IMR-90 (cell line): ENCODE results near the gene COPZ1. TPM values are rescaled to one million over a fixed set of nuclear protein-coding genes. Genes with fewer than 3 reads are reported as not detected.

Experiments
- ATAC-seq: fragments of 200-7000 bp; cut with Tn5 transposase; 2 replicates; pipeline ENCODE4 v1.9.1; 2020; ENCODE audit warnings: low read depth, mild to moderate bottlenecking, moderate library complexity
- BruUV-seq: library from RNA; stranded (reverse); fragments of 400-500 nt; replicated peaks from 2 replicates; lab custom pipeline; 2021; lab: Mats Ljungman, UMichigan
- CTCF ChIA-PET: fragments of 300-600 bp; formaldehyde crosslinking; extraction: SDS; loops from one replicate; lab custom pipeline; 2021; ENCODE audit warnings: antibody characterized with exemption; lab: Yijun Ruan, JAX
- POLR2A ChIA-PET: fragments of 300-600 bp; sonication (Branson Sonifier 250); formaldehyde crosslinking; loops from one replicate; lab custom pipeline; 2022; ENCODE audit warnings: antibody characterized with exemption; ENCODE audit not compliant: unreplicated experiment; lab: Charles Lee
- DNase-seq: peaks from one replicate; pipeline ENCODE4 v3.0.0; 2013
- H2AFZ ChIP-seq: replicated peaks from 2 replicates; pipeline ENCODE3; 2013; ENCODE audit warnings: low read length, mild to moderate bottlenecking; ENCODE audit not compliant: poor library complexity
- H2AK5ac ChIP-seq: 2 replicates; pipeline ENCODE4 v1.6.1; 2013; ENCODE audit warnings: low read depth, low read length, inconsistent platforms
- H2AK9ac ChIP-seq: replicated peaks from 2 replicates; pipeline ENCODE3; 2013; ENCODE audit warnings: mild to moderate bottlenecking, low read depth, low read length, moderate library complexity; ENCODE audit not compliant: poor library complexity
- H2BK120ac ChIP-seq: 2 replicates; pipeline ENCODE4 v1.6.1; 2013; ENCODE audit warnings: low read depth, low read length, inconsistent platforms
- H2BK15ac ChIP-seq: 3 replicates; pipeline ENCODE4 v1.6.1; 2013; ENCODE audit warnings: low read depth, low read length, inconsistent platforms
- H2BK20ac ChIP-seq: 2 replicates; pipeline ENCODE4 v1.6.1; 2013; ENCODE audit warnings: low read depth, mild to moderate bottlenecking, inconsistent platforms, low read length, moderate library complexity
- H2BK5ac ChIP-seq: 2 replicates; pipeline ENCODE4 v1.6.1; 2013; ENCODE audit warnings: mild to moderate bottlenecking, low read depth, low read length, inconsistent platforms; ENCODE audit not compliant: poor library complexity, severe bottlenecking
- H3K14ac ChIP-seq: replicated peaks from 2 replicates; pipeline ENCODE4 v1.6.1; 2013; ENCODE audit warnings: low read depth, low read length, inconsistent platforms
- H3K18ac ChIP-seq: 2 replicates; pipeline ENCODE4 v1.6.1; 2013; ENCODE audit warnings: low read depth, low read length, control low read depth
- H3K23ac ChIP-seq: 2 replicates; pipeline ENCODE4 v1.6.1; 2013; ENCODE audit warnings: low read depth, low read length, inconsistent platforms
- H3K27ac ChIP-seq: 2 replicates; pipeline ENCODE4 v1.5.1; 2013; ENCODE audit warnings: mild to moderate bottlenecking, control low read depth, low read length; ENCODE audit not compliant: insufficient read depth
- H3K27me3 ChIP-seq: 2 replicates; pipeline ENCODE4 v1.6.1; 2013; ENCODE audit warnings: low read length; ENCODE audit not compliant: control insufficient read depth, insufficient read depth
- H3K36me3 ChIP-seq: 2 replicates; pipeline ENCODE4 v1.6.1; 2013; ENCODE audit warnings: low read length, mixed read lengths; ENCODE audit not compliant: control insufficient read depth, insufficient read depth
- H3K4ac ChIP-seq: 2 replicates; pipeline ENCODE4 v1.6.1; 2013; ENCODE audit warnings: low read depth, low read length, inconsistent platforms
- H3K4me1 ChIP-seq: 2 replicates; pipeline ENCODE4 v1.6.1; 2013; ENCODE audit warnings: low read length, mixed read lengths; ENCODE audit not compliant: control insufficient read depth, insufficient read depth
- H3K4me2 ChIP-seq: 2 replicates; pipeline ENCODE4 v1.6.1; 2013; ENCODE audit warnings: low read depth, mild to moderate bottlenecking, control low read depth, low read length, moderate library complexity
- H3K4me3 ChIP-seq: 2 replicates; pipeline ENCODE4 v1.5.1; 2013; ENCODE audit warnings: low read depth, mild to moderate bottlenecking, control low read depth, low read length, moderate library complexity; ENCODE audit not compliant: insufficient read depth
- H3K56ac ChIP-seq: 2 replicates; pipeline ENCODE4 v1.6.1; 2013; ENCODE audit warnings: low read length, inconsistent platforms; ENCODE audit not compliant: insufficient read depth; ENCODE audit errors: extremely low read depth
- H3K79me1 ChIP-seq, 2 experiments: 2 replicates each; pipeline ENCODE4 v1.6.1; 2013; ENCODE audit warnings: low read length in 2 of 2, inconsistent platforms in 1 of 2, low read depth in 1 of 2
- H3K9ac ChIP-seq: 2 replicates; pipeline ENCODE4 v1.6.1; 2013; ENCODE audit warnings: low read depth, low read length, control low read depth
- H3K9me1 ChIP-seq: 2 replicates; pipeline ENCODE4 v1.6.1; 2013; ENCODE audit warnings: low read length, inconsistent platforms; ENCODE audit not compliant: insufficient read depth
- H3K9me3 ChIP-seq: 2 replicates; pipeline ENCODE4 v1.6.1; 2013; ENCODE audit warnings: low read length; ENCODE audit not compliant: control insufficient read depth, insufficient read depth
- H4K20me1 ChIP-seq: 2 replicates; pipeline ENCODE4 v1.6.1; 2013; ENCODE audit warnings: low read length, inconsistent platforms; ENCODE audit not compliant: insufficient read depth
- H4K5ac ChIP-seq: 2 replicates; pipeline ENCODE4 v1.6.1; 2013; ENCODE audit warnings: mild to moderate bottlenecking, low read depth, low read length, control low read depth
- H4K8ac ChIP-seq, 2 experiments: 2 replicates each; pipeline ENCODE4 v1.6.1; 2013; ENCODE audit warnings: low read depth in 2 of 2, low read length in 2 of 2, control low read depth in 1 of 2, inconsistent platforms in 1 of 2
- H4K91ac ChIP-seq: 2 replicates; pipeline ENCODE4 v1.6.1; 2013; ENCODE audit warnings: low read depth, low read length, inconsistent platforms; ENCODE audit not compliant: insufficient read depth
- MAFK ChIP-seq: IDR thresholded peaks from 2 replicates; pipeline ENCODE4 v1.6.1; 2012; ENCODE audit warnings: low read depth, low read length, improper control_type of control experiment
- NFE2L2 ChIP-seq: fragments of 150-350 bp; IDR thresholded peaks from 2 replicates; pipeline ENCODE4 v1.6.1; 2016; ENCODE audit warnings: low read depth, mild to moderate bottlenecking, low read length
- RAD21 ChIP-seq: IDR thresholded peaks from 2 replicates; pipeline ENCODE4 v1.6.1; 2012; ENCODE audit warnings: low read length, improper control_type of control experiment
- RCOR1 ChIP-seq: IDR thresholded peaks from 2 replicates; pipeline ENCODE4 v1.6.1; 2012; ENCODE audit warnings: mild to moderate bottlenecking, low read length, improper control_type of control experiment; ENCODE audit not compliant: insufficient replicate concordance
- USF2 ChIP-seq: fragments of 150-350 bp; IDR thresholded peaks from 2 replicates; pipeline ENCODE4 v1.6.1; 2017; ENCODE audit warnings: mild to moderate bottlenecking, antibody characterized with exemption, low read length, low read depth
- WGBS, 2 experiments: methylation state at CpG; one replicate each; pipeline versions ENCODE4 v1.1.5 to v1.1.7; 2013; ENCODE audit warnings: missing lambda C conversion rate in 2 of 2; ENCODE audit not compliant: insufficient read length in 1 of 2; ENCODE audit errors: extremely low coverage in 2 of 2; 5-methylcytosine and 5-hydroxymethylcytosine counted together
- dilution Hi-C: fragments of 300-500 bp; cut with HindIII; formaldehyde crosslinking; loops from one replicate; pipeline ENCODE4 v1.14.3; 2018; ENCODE audit warnings: low sequenced_read_pairs; ENCODE audit not compliant: unreplicated experiment
- in situ Hi-C: fragments of 300-500 bp; cut with MboI; formaldehyde crosslinking; loops from 3 replicates; pipeline ENCODE4 v1.14.3; 2019; ENCODE audit warnings: low sequenced_read_pairs, inconsistent platforms, mixed read lengths
- intact Hi-C: fragments of 100-400 bp; cut with micrococcal nuclease; formaldehyde crosslinking; loops from 2 replicates; pipeline ENCODE4 v1.10.0; 2022
- polyA plus RNA-seq, 3 experiments: library from polyadenylated mRNA; depleted of rRNA; stranded (reverse); fragments of >200 nt; gene quantifications; 2 replicates each; pipeline ENCODE4 v1.2.3, GENCODE V29; 2012; ENCODE audit warnings: low replicate concordance in 1 of 3
- total RNA-seq: library from RNA; depleted of rRNA; stranded (reverse); fragments of >200 nt; gene quantifications from 2 replicates; pipeline ENCODE4 v1.2.3, GENCODE V29; 2012
- TF ChIP-seq, protein P1 (sequence below): fragments of 150-350 bp; IDR thresholded peaks from 2 replicates; pipeline ENCODE4 v1.6.1; 2016; ENCODE audit warnings: low read depth, mild to moderate bottlenecking, low read length, moderate library complexity, borderline replicate concordance

COPZ1 gene
- total and polyA plus RNA-seq, 2 of the 4 experiments (the other 2 are of a cell fraction): 187 to 382 TPM

DNA sequence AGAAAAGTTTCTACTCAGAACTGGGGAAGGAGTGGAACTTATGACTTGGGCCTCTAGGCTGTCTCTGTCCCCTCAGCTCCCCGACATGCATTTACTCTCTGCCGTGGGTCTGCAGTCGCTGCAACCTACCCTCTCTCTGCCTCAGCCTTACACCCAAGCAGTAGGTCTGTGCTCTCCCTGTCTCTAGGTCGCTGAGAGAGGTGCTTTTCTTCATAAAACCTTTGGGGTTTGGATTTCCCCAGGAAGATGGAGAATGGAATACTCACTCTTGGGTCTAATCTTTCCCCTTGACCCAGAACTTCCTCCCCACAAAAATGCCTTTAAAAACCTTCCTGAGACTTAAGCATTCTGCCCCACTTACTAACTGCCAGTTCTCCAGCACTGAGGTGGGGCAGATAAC, 26.4 kb downstream of the COPZ1 start:
- WGBS, 2 experiments: no CpG with 5 or more reads among the region's 4 CpGs
- Histone ChIP-seq H3K27me3 (no peaks in the 10 kb centered on the region), H3K9me1 (peaks cover 8% of the 10 kb centered on the region; the same call in 1 of the 2 replicates), H3K9me3 (no peaks in the 10 kb centered on the region), H2BK20ac (no peak overlapping the region), H4K20me1 (no peaks in the 10 kb centered on the region), H3K79me1 (0 out of 4 replicates have a peak, but pooled peaks cover 0 to 3% of the 10 kb centered on the region in 2 experiments), H3K14ac (no peak overlapping the region), H3K9ac (no peak overlapping the region), H3K56ac (no peak overlapping the region), H2AK9ac (no peak overlapping the region), H4K8ac (no peak overlapping the region; a peak in 1 of 4 replicates), H3K4ac (no peak overlapping the region), H3K36me3 (peaks cover 40% of the 10 kb centered on the region), H4K91ac (no peak overlapping the region), H4K5ac (no peak overlapping the region), H2AK5ac (no peak overlapping the region), H2BK120ac (no peak overlapping the region), H3K23ac (no peak overlapping the region), H3K4me2 (no peak overlapping the region), H3K4me1 (peaks cover 21% of the 10 kb centered on the region), H2BK5ac (no peak overlapping the region), H2AFZ (no peak overlapping the region), H3K4me3 (no peak overlapping the region), H3K18ac (no peak overlapping the region), H2BK15ac (no peak overlapping the region), H3K27ac (no peak overlapping the region)
- CTCF ChIA-PET: interaction anchor here (0.8 kb wide), 1 partner anchor 10 kb away, joined by 3 read pairs; no protein-coding TSS in a partner anchor
- BruUV-seq: TSS peak; percentile 91
- dilution Hi-C loops: no loop called here
- DNase-seq: no peak
- in situ Hi-C loops: no loop called here
- no peak for TF ChIP-seq MAFK
- no peak for TF ChIP-seq RAD21
- TF ChIP-seq RCOR1: no peak
- TF ChIP-seq USF2: no peak
- no peak for TF ChIP-seq NFE2L2
- TF ChIP-seq, protein P1, sequence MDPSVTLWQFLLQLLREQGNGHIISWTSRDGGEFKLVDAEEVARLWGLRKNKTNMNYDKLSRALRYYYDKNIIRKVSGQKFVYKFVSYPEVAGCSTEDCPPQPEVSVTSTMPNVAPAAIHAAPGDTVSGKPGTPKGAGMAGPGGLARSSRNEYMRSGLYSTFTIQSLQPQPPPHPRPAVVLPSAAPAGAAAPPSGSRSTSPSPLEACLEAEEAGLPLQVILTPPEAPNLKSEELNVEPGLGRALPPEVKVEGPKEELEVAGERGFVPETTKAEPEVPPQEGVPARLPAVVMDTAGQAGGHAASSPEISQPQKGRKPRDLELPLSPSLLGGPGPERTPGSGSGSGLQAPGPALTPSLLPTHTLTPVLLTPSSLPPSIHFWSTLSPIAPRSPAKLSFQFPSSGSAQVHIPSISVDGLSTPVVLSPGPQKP: no peak
- intact Hi-C loops: no loop called here
- POLR2A ChIA-PET: no interaction called here
- no peak for ATAC-seq
